ENCODE data around the gene SPACA1. TPM values are rescaled to one million over a fixed set of nuclear protein-coding genes. Genes with fewer than 3 reads are reported as not detected.
"Not testable (repeated sequence)": the region's sequence is repeated elsewhere in the genome, so short reads cannot be mapped to it uniquely, and the experiment has no call there.

SPACA1 gene, protein sequence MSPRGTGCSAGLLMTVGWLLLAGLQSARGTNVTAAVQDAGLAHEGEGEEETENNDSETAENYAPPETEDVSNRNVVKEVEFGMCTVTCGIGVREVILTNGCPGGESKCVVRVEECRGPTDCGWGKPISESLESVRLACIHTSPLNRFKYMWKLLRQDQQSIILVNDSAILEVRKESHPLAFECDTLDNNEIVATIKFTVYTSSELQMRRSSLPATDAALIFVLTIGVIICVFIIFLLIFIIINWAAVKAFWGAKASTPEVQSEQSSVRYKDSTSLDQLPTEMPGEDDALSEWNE
- not detected for total RNA-seq
- not detected for polyA plus RNA-seq
- 0 reads per million in 6 experiments for total RNA-seq

DNA sequence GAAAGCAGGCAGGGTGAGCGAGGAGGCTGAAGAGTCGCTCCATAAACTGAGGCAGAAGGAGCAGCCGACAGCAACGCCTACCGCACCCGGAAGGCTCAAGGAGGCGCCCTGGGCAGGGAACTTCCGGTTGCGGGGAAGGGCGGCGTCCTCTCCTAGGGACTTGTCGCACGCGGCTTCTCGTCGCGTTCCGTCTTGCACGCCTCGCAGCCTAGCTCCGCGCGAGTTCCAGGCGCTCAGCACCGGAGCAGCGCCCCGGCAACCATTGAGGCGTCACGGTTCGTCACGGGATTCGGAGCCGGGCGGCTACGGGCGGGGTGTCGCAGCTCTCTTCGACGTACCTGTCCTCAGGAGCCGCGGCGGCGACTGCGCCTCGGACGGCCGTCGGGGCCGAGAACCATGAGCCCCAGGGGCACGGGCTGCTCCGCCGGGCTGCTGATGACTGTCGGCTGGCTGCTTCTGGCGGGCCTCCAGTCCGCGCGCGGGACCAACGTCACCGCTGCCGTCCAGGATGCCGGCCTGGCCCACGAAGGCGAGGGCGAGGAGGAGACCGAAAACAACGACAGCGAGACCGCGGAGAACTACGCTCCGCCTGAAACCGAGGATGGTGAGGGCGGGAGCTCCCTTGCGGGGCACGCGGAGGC lies at the start of gene SPACA1:
TSS of gene SPACA1 (plus strand) at position 332 of the 641 bp plus-strand sequence. CDS start at position 397, 65 bp downstream.
- peaks cover 8 to 21% (median 15%) of the 10 kb centered on the region in 5 donors for H3K27me3 Mint-ChIP-seq

GRCh38 chr6:88000713-88001112 lies 46.9 kb upstream of the SPACA1 start:
- Mint-ChIP-seq H3K9me3 (no peaks in the 10 kb centered on the region), H3K27me3 (peaks cover 12 to 22% (median 13%) of the 10 kb centered on the region in 5 donors), H3K27ac (no peak overlapping the region), H3K36me3 (peaks cover 0 to 3% (median 0%) of the 10 kb centered on the region in 3 donors), H3K4me3 (no peak overlapping the region), H3K4me1 (no peaks in the 10 kb centered on the region)
- POLR2A ChIA-PET = no interaction called here
- DNase-seq (no peak), ATAC-seq (no peak)

More for the DNA sequence above, at the start of gene SPACA1:
- POLR2A ChIA-PET = no interaction called here
- Mint-ChIP-seq H3K36me3 (peaks cover 0 to 8% (median 0%) of the 10 kb centered on the region in 3 donors), H3K9me3 (peaks cover 0 to 9% (median 0%) of the 10 kb centered on the region in 9 donors), H3K4me1 (no peaks in the 10 kb centered on the region), H3K4me3 (no peak within 1 kb of the TSS), H3K27ac (no peak within 1 kb of the TSS)
- no peak for ATAC-seq
- no peak for DNase-seq

DNA sequence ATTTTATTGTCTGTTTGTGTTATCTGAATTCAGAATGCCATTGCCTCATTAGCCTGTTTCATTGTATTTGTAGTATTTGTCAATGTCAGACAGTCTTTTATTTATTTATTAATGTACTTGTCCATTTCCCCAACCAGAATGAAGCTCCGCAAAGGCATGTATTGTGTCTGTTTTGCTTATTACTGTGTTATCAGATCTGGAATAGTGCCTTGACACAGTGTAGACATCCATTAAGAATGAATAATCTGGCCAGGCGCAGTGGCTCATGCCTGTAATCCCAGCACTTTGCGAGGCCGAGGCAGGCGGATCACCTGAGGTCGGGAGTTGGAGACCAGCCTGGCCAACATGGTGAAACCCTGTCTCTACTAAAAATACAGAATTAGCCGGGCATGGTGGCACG lies 46.4 kb upstream of the SPACA1 start:
- ATAC-seq, DNase-seq, H3K36me3 Mint-ChIP-seq, H3K4me1 Mint-ChIP-seq, H3K27ac Mint-ChIP-seq, H3K9me3 Mint-ChIP-seq, POLR2A ChIA-PET, H3K4me3 Mint-ChIP-seq: not testable (repeated sequence)
- peaks cover 12 to 22% (median 13%) of the 10 kb centered on the region in 5 donors for H3K27me3 Mint-ChIP-seq

DNA sequence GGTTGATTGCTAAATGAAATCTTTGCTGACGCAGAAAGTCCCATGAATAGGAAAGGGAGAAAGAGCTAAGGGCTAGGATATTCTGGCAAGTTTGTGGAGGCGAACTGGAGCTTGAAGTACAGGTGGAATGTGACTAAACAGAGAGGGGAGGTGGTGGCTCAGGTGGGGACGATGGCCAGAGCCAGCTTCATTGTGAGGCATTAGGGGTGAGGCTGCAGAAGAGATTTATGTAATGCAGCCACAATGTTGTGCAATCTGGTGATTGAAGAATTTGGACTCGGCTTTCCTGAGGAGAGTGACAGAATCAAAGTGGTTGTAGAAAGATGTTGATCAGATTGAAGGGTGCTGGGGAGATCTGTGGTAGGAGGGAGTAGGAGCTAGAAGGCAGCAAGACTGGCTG lies 42.9 kb upstream of the SPACA1 start:
- ATAC-seq (no peak), DNase-seq (no peak)
- Mint-ChIP-seq H3K9me3 (no peaks in the 10 kb centered on the region), H3K27me3 (peaks cover 11 to 19% (median 12%) of the 10 kb centered on the region in 5 donors), H3K36me3 (no peaks in the 10 kb centered on the region), H3K27ac (no peak overlapping the region), H3K4me1 (no peaks in the 10 kb centered on the region), H3K4me3 (no peak overlapping the region)
- POLR2A ChIA-PET = interaction anchor here (0.5 kb wide), 1 partner anchor 112 kb away, joined by 3 read pairs; no protein-coding TSS in a partner anchor

DNA sequence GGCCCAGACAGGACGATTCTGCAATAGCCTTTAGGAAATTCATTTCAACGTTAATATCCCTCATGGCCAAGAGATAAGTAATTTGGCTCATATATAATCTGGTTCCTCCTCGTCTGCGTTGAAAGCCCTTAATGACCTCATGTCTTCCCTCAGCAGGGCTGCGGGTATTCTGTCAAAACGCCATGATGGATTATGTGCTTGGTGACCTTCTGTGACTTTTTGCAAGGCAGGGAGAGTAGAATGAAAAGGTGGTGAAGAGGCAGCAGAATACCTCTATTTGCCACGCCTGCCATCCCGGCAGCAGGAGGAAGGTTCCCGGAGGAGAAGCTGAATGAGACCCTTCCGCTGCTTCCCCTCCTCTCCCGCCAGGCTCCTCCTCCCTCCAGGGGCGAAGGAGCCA lies 41.1 kb upstream of the SPACA1 start:
- Mint-ChIP-seq H3K4me3 (no peak overlapping the region), H3K36me3 (no peaks in the 10 kb centered on the region), H3K27ac (no peak overlapping the region), H3K27me3 (peaks cover 8 to 15% (median 9%) of the 10 kb centered on the region in 5 donors), H3K9me3 (no peaks in the 10 kb centered on the region), H3K4me1 (no peaks in the 10 kb centered on the region)
- no peak for ATAC-seq
- DNase-seq = no peak
- POLR2A ChIA-PET = interaction anchor here (0.6 kb wide), 1 partner anchor 14 kb away, joined by 3 read pairs; no protein-coding TSS in a partner anchor

GRCh38 chr6:88008411-88008810 lies 39.2 kb upstream of the SPACA1 start:
- ATAC-seq (no peak), DNase-seq (no peak)
- POLR2A ChIA-PET = no interaction called here
- Mint-ChIP-seq H3K36me3 (no peaks in the 10 kb centered on the region), H3K27me3 (peaks cover 4 to 12% (median 8%) of the 10 kb centered on the region in 5 donors), H3K4me1 (peaks cover 12 to 18% (median 16%) of the 10 kb centered on the region in 4 donors), H3K27ac (peak overlapping the region in 1 of 10 donors; percentile 23), H3K4me3 (no peak overlapping the region), H3K9me3 (no peaks in the 10 kb centered on the region)

DNA sequence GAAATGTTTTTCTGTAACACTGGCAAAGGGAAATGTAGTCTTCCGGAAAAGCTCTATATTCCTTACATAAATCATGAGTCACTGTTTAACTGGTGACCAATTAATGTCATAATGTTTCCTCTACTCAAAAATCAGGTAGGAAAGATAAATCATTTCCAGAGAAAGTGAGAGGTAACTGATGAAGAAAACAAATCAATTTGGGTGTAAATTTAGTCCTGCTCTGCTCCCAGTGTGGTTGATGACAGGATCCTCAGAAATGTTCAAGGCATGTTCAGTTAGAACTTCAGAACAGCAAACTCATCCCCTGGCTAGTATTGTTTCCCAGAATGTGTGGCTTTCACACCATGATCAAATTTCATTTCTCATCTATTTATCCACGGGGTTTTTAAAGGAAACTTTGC lies 38.8 kb upstream of the SPACA1 start:
- ATAC-seq (no peak), DNase-seq (no peak)
- POLR2A ChIA-PET = no interaction called here
- no peaks in the 10 kb centered on the region for H3K9me3 Mint-ChIP-seq
- H3K27ac Mint-ChIP-seq = no peak overlapping the region
- peaks cover 4 to 12% (median 8%) of the 10 kb centered on the region in 5 donors for H3K27me3 Mint-ChIP-seq
- no peaks in the 10 kb centered on the region for H3K36me3 Mint-ChIP-seq
- H3K4me3 Mint-ChIP-seq = no peak overlapping the region
- peaks cover 14 to 20% (median 19%) of the 10 kb centered on the region in 4 donors for H3K4me1 Mint-ChIP-seq

GRCh38 chr6:88013015-88013414 lies 34.6 kb upstream of the SPACA1 start:
- Mint-ChIP-seq H3K36me3 (peaks cover 0 to 2% (median 0%) of the 10 kb centered on the region in 3 donors), H3K4me1 (peaks cover 14 to 21% (median 19%) of the 10 kb centered on the region in 4 donors), H3K9me3 (peaks cover 0 to 5% (median 0%) of the 10 kb centered on the region in 9 donors), H3K27me3 (peaks cover 0 to 2% (median 0%) of the 10 kb centered on the region in 5 donors), H3K4me3 (peak overlapping the region; percentile 26 to 79 (median 60)), H3K27ac (peak overlapping the region; percentile 73 to 95 (median 90))
- DNase-seq (peak in 5 of 10 donors; percentile 3 to 36 (median 19)), ATAC-seq (peak; percentile 88 to 92)
- POLR2A ChIA-PET = no interaction called here

GRCh38 chr6:88013554-88013953 lies 34.1 kb upstream of the SPACA1 start:
- no peak for ATAC-seq
- Mint-ChIP-seq H3K4me3 (peak overlapping the region in 3 of 10 donors; percentile 40 to 65 (median 58)), H3K27ac (peak overlapping the region; percentile 73 to 95 (median 90)), H3K36me3 (peaks cover 0 to 2% (median 0%) of the 10 kb centered on the region in 3 donors), H3K9me3 (peaks cover 0 to 5% (median 0%) of the 10 kb centered on the region in 9 donors), H3K27me3 (no peaks in the 10 kb centered on the region), H3K4me1 (peaks cover 14 to 21% (median 19%) of the 10 kb centered on the region in 4 donors)
- no peak for DNase-seq
- POLR2A ChIA-PET = no interaction called here

DNA sequence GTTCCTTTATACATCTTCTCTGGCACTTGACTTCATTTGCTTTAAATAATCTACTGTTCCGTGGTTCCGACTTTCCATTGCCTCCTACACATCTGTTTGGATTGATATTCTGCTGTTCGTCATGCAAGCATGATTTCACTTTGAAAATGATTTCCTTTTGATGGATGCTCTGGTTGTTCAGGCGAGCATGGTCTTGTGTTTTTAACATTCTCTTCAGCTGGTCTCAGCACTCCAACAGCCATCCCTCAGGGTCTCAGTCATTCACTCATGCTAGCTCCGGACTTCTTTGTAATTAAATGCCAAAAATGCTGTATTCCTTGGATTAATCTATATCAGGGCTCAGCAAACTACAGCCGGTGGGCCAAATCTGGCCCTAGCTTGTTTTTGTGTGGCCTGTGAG lies 27.2 kb upstream of the SPACA1 start:
- DNase-seq = no peak
- ATAC-seq = no peak
- Mint-ChIP-seq H3K4me3 (no peak overlapping the region), H3K27ac (no peak overlapping the region), H3K9me3 (no peaks in the 10 kb centered on the region), H3K36me3 (peaks cover 0 to 3% (median 0%) of the 10 kb centered on the region in 3 donors), H3K4me1 (no peaks in the 10 kb centered on the region), H3K27me3 (peaks cover 0 to 3% (median 0%) of the 10 kb centered on the region in 5 donors)
- POLR2A ChIA-PET = no interaction called here

DNA sequence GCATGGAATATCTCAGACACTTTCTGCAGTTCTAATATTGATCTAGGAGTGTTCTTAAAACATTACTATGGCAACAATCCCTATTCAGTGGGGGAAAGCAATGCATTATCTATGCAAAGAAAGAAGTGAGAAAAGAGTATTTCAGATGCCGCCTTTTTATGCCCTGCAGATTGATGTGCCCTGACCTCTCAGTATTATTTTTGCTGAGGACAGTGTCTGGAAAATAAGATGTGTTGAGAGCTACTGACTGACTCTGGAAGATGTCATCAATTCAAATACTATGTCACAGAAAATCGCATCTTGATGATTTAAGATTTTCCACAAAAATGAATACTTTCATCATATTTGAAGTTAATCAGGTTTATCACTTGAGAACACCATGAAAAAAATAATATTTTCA lies 22.9 kb upstream of the SPACA1 start:
- no peak overlapping the region for H3K4me3 Mint-ChIP-seq
- H3K27me3 Mint-ChIP-seq = peaks cover 0 to 7% (median 4%) of the 10 kb centered on the region in 5 donors
- DNase-seq = no peak
- H3K9me3 Mint-ChIP-seq = peaks cover 0 to 28% (median 20%) of the 10 kb centered on the region in 9 donors
- no peaks in the 10 kb centered on the region for H3K4me1 Mint-ChIP-seq
- peaks cover 3 to 22% (median 13%) of the 10 kb centered on the region in 3 donors for H3K36me3 Mint-ChIP-seq
- POLR2A ChIA-PET = no interaction called here
- no peak overlapping the region for H3K27ac Mint-ChIP-seq
- ATAC-seq = no peak

- Mint-ChIP-seq H3K4me1 (no peaks in the 10 kb centered on the region), H3K36me3 (peaks cover 3 to 59% (median 22%) of the 10 kb centered on the region in 3 donors), H3K4me3 (no peak overlapping the region), H3K27ac (no peak overlapping the region), H3K9me3 (peaks cover 9 to 80% (median 58%) of the 10 kb centered on the region in 9 donors), H3K27me3 (peaks cover 1 to 16% (median 4%) of the 10 kb centered on the region in 5 donors)
- ATAC-seq (no peak), DNase-seq (no peak)
- POLR2A ChIA-PET = no interaction called here
Observed at GRCh38 chr6:88031550-88031949, 16.1 kb upstream of the SPACA1 start.

DNA sequence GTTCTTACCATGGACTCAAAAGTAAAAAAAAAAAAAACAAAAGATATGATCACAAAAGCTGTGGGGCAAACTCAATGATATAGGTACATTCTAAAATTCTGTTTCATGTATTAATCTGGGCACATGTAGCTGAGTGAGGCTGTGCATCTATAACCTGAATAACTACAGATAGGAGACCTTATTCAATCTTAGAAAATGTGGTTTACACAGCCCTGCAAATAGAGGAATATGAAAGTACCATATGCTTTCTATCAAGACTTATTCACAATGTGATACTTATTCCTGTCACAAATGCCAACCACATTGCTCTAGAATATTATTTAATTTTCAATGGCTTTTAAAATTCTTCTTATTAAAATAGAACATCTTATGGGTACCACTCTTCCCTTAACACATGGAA lies 3.1 kb upstream of the SPACA1 start:
- Mint-ChIP-seq H3K4me1 (no peaks in the 10 kb centered on the region), H3K9me3 (peaks cover 0 to 9% (median 0%) of the 10 kb centered on the region in 9 donors), H3K27ac (no peak overlapping the region), H3K4me3 (no peak overlapping the region), H3K36me3 (peaks cover 0 to 8% (median 0%) of the 10 kb centered on the region in 3 donors), H3K27me3 (peaks cover 9 to 17% (median 13%) of the 10 kb centered on the region in 5 donors)
- DNase-seq = no peak
- POLR2A ChIA-PET = no interaction called here
- ATAC-seq = no peak
